ENCODE data around the gene SLC9B2.

SLC9B2 gene

GRCh38 chr4:103076747-103077347 lies at the start of gene SLC9B2:
TSS of gene SLC9B2 (minus strand) at chr4:103076761. CDS start at chr4:103067550, 9,211 bp downstream.
- no peak for DNase-seq

- DNase-seq: no peak
These were observed 49.6 kb upstream of the SLC9B2 start for GRCh38 chr4:103126126-103126525.

- DNase-seq: no peak
These were observed 46.6 kb upstream of the SLC9B2 start for GRCh38 chr4:103123114-103123513.

- no peak for DNase-seq
These were observed 41.6 kb upstream of the SLC9B2 start for GRCh38 chr4:103118166-103118565.

GRCh38 chr4:103111598-103111997 lies 35.0 kb upstream of the SLC9B2 start:
- DNase-seq: no peak

- DNase-seq: no peak
These were observed 32.0 kb upstream of the SLC9B2 start for GRCh38 chr4:103108542-103108941.

GRCh38 chr4:103105558-103106356 lies 29.2 kb upstream of the SLC9B2 start:
- no peak for DNase-seq

GRCh38 chr4:103104886-103105285 lies 28.3 kb upstream of the SLC9B2 start:
- DNase-seq: no peak

- DNase-seq: no peak
These were observed 24.1 kb upstream of the SLC9B2 start for GRCh38 chr4:103100691-103101090.

- peak; percentile 89 for DNase-seq
These were observed 23.3 kb upstream of the SLC9B2 start, which contains the start of gene BDH2 for GRCh38 chr4:103099691-103100392. TSS of gene BDH2 (minus strand) at chr4:103099834. CDS start at chr4:103096254, 3,580 bp downstream.

GRCh38 chr4:103098756-103099440 lies 22.3 kb upstream of the SLC9B2 start:
- no peak for DNase-seq

GRCh38 chr4:103098341-103098740 lies 21.8 kb upstream of the SLC9B2 start:
- DNase-seq: no peak

GRCh38 chr4:103097112-103097511 lies 20.6 kb upstream of the SLC9B2 start:
- DNase-seq: no peak

- no peak for DNase-seq
These were observed 18.5 kb upstream of the SLC9B2 start for GRCh38 chr4:103095080-103095479.

- DNase-seq: no peak
These were observed 15.7 kb upstream of the SLC9B2 start for GRCh38 chr4:103092245-103092644.

GRCh38 chr4:103091601-103092223 lies 15.2 kb upstream of the SLC9B2 start:
- peak; percentile 48 for DNase-seq

- DNase-seq: no peak
These were observed 12.9 kb upstream of the SLC9B2 start for GRCh38 chr4:103089481-103089880.

GRCh38 chr4:103086551-103086950 lies 10.0 kb upstream of the SLC9B2 start:
- no peak for DNase-seq

- no peak for DNase-seq
These were observed 9.1 kb upstream of the SLC9B2 start for GRCh38 chr4:103085555-103086196.

GRCh38 chr4:103079621-103080020 lies 3.1 kb upstream of the SLC9B2 start:
- no peak for DNase-seq

GRCh38 chr4:103075894-103076746 lies 441 bp downstream of the SLC9B2 start:
- peak; percentile 66 for DNase-seq

All from NCI-H1105 treated with DMSO at 0.1 percent for 48 hours (cell line).